Fibroblast of pulmonary artery (primary cell): ENCODE results near the gene TXLNB.

Experiments used
- DNase-seq: peaks from one replicate; pipeline ENCODE4 v3.0.0-alpha.2; 2010; ENCODE audit warnings: low read depth
- H3K4me3 ChIP-seq: replicated peaks from 2 replicates; pipeline ENCODE4 v1.5.1; 2011; ENCODE audit warnings: low read depth, mild to moderate bottlenecking, control low read depth, low read length, moderate library complexity
- CTCF ChIP-seq: IDR thresholded peaks from 2 replicates; pipeline ENCODE4 v1.5.1; 2011; ENCODE audit warnings: mild to moderate bottlenecking, control low read depth, low read length, inconsistent platforms; ENCODE audit errors: missing control alignments

TXLNB gene

GRCh38 chr6:139291813-139292619 lies at the start of gene TXLNB:
Gene TXLNB, minus strand, starts transcription at chr6:139291998. Its CDS starts 3,099 bp downstream, at chr6:139288899.
- peak within 1 kb of the TSS; percentile 19 for H3K4me3 ChIP-seq
- TF ChIP-seq CTCF: peak; percentile 1
- DNase-seq: peak; percentile 95

DNA sequence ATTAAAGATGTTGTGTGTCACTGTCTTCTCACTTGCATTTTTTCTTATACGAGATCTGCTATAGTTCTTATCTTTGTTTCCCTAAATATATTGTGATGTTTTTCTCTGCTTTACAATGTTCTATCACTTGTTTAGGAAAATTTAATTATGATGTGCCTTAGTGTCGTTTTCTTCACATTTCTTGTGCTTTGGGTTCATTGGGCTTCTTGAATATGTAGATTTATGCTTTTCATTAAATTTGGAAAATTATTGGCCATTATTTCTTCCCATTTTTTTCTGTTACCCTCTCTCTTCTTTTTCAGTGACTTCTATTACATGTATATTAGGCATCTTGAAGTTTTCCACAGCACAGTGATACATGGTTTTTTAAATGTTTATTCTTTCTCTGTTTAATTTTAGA lies 49.3 kb upstream of the TXLNB start:
- no peak overlapping the region for H3K4me3 ChIP-seq
- DNase-seq: no peak
- TF ChIP-seq CTCF: no peak

DNA sequence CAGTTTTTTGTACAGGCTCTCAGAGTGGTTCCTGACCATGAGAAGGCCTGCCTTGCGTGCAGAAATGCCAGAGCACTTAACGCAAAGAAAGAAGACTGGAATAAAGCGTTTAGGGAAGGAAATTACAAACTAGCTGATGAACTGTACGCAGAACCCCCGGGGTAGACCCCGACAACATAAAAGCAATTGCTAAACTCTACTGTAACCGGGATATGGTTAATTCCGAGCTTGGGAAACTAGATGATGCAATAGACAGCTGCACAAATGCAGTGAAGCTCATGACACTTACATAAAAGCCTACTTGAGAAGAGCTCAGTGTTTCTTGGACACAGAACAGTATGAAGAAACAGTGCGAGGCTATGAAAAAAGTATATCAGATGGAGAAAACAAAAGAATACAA lies 47.0 kb upstream of the TXLNB start:
- no peak overlapping the region for H3K4me3 ChIP-seq
- no peak for TF ChIP-seq CTCF
- DNase-seq: peak; percentile 82

DNA sequence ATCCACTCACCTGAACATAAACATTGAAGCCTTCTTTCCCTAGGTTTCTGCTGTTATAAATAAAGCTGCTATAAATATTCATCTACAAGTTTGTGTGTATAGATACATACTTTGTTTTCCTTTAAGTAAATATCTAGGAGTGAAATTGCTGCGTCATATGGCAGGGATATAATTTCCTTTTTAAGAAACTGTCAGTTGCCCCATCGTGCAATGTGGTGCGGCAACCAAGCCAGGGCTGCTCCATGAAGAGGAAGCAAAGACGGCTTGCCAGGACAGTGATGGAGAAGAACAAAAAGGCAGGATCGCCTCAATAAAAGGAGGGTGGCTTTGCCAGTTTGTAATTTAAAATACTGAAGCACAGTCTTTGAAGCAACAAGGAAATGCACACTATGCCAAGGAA lies 46.0 kb upstream of the TXLNB start:
- no peak for DNase-seq
- no peak for TF ChIP-seq CTCF
- H3K4me3 ChIP-seq: no peak overlapping the region

DNA sequence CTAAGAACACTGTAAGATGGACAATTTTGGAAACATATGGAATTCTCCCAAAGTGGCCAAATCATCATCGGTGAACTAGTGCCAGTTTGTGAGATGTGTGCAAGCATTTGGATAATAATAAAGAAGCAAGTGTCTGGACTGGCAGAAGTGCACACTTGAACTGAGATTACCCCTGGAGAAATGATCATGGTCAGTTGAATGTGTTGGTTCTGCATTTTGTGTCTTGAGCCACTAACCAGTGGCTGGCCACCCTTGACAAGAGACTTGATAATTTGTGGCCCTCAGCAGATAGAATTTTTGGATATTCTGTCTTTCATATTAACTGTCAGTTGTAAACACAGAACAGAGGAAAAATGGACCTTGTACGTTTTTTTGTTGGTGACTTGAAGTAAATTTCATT lies 45.2 kb upstream of the TXLNB start:
- DNase-seq: no peak
- no peak for TF ChIP-seq CTCF
- no peak overlapping the region for H3K4me3 ChIP-seq

- DNase-seq: peak; percentile 77
- H3K4me3 ChIP-seq: no peak overlapping the region
- no peak for TF ChIP-seq CTCF
Measured at GRCh38 chr6:139336488-139336887, 44.7 kb upstream of the TXLNB start.
